VCaP (cell line): ENCODE data around the gene HNRNPA2B1.

Experiments used
- H3K27ac ChIP-seq: fragments of 450-650 bp; 2 replicates; pipeline ENCODE4 v1.5.1; 2017
- TF ChIP-seq, protein P1 (sequence below): fragments of 450-650 bp; conservative IDR thresholded peaks from 2 replicates; pipeline ENCODE4 v1.5.1; 2017; ENCODE audit warnings: mild to moderate bottlenecking, moderate library complexity

The HNRNPA2B1 gene

DNA sequence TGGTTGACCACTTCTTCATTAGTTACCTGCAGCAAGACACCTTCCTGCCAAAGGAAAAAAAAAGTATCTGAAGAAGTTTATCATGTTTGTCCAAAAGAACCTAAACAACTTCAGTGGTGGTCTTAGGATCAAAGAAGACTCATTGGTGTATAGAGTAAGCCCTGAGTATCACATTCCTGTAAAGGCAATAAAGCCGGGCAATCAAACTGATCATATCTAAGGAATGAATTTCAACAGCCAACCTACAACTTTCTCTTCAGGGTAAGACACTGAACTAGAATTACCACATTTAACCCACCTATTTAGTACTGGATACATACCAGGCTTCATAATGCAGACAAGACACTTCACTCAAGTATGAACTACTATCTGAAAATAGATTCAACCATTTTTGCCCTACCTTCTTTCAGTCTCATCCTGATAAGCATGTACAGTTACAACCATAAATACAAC is 10.1 kb downstream of the HNRNPA2B1 start:
- H3K27ac ChIP-seq, result no peak overlapping the region
- TF ChIP-seq, protein P1, sequence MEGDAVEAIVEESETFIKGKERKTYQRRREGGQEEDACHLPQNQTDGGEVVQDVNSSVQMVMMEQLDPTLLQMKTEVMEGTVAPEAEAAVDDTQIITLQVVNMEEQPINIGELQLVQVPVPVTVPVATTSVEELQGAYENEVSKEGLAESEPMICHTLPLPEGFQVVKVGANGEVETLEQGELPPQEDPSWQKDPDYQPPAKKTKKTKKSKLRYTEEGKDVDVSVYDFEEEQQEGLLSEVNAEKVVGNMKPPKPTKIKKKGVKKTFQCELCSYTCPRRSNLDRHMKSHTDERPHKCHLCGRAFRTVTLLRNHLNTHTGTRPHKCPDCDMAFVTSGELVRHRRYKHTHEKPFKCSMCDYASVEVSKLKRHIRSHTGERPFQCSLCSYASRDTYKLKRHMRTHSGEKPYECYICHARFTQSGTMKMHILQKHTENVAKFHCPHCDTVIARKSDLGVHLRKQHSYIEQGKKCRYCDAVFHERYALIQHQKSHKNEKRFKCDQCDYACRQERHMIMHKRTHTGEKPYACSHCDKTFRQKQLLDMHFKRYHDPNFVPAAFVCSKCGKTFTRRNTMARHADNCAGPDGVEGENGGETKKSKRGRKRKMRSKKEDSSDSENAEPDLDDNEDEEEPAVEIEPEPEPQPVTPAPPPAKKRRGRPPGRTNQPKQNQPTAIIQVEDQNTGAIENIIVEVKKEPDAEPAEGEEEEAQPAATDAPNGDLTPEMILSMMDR, result no peak

DNA sequence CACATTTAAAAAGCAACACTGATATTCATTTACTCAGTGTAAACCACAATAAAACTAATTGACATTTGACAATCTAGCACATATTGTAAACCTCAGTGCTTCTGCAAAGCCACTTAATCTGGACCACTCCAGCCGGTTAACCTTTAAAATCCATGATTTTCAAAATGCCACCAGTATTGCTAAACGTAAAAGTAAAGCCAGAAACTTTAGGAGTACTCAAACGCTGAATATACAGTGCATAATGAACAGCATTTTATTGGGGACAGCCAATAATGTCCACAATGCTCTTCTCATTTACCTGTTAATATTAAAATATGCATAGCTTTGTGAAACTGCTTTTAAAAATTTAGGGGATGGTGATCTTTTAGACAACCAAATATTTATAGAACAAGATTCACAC is 10.8 kb downstream of the HNRNPA2B1 start:
- TF ChIP-seq, protein P1, result no peak
- no peak overlapping the region for H3K27ac ChIP-seq

DNA sequence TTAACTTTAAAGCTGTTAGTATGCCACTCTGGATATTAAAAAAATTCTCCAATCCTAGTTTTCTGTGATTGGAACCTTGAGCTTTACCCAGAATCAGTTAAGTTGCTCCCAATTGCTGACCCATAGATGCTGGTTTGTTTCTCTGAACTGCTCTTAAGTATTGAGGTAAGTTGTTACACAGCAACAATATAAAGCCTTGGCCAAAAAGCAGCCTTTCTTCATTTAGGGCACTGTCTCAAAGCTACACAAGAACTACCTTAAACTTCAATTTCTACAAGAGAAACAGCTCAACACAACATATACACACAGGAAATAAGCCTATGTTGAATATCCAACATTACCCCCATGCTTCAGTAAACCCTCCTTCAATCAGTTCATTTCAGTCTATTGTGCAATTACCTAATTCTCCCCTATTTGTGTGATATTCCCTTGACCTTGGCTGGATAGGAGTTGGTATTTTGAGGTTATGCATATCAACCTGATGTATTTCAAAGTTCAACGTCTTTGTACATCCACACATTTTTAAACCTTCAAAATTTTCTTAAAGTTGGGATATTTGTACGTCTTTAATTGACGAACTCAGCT is 11.5 kb downstream of the HNRNPA2B1 start:
- no peak overlapping the region for H3K27ac ChIP-seq
- TF ChIP-seq, protein P1, result no peak

DNA sequence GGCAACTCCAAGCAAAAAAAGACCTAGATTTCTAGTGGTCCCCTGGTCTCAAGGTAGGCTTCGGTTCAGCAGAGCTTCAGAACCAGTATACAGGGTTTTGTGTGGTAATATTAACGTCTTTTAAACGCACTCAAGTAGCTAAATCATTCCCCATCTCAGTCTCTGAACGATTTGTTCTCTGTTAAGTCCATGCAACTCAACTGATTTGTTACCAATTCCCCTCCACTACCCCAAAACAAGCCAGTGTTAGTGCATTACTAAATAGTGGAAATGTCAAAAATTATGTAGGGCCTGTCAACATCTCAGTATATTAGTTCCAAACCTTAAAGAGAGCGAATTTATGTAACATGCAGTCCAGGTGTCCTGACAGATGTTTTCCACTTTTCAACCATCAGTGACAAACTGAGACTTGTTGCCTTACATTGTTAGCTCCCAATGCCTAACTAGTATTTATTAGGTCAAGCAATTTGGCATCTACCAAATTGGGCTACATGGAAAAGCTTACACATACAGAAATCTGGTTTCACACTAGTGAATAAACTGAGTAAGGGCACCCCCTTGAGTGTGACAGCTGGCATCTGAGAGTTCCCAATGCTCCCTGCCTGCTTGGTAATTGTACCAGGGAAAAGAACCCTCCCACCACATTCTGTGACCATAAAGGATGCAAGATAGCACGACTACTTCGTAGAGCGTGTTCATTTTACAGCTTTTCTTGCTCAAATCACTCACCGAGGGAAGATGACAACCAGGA is 12.2 kb downstream of the HNRNPA2B1 start:
- TF ChIP-seq, protein P1, result no peak
- no peak overlapping the region for H3K27ac ChIP-seq

DNA sequence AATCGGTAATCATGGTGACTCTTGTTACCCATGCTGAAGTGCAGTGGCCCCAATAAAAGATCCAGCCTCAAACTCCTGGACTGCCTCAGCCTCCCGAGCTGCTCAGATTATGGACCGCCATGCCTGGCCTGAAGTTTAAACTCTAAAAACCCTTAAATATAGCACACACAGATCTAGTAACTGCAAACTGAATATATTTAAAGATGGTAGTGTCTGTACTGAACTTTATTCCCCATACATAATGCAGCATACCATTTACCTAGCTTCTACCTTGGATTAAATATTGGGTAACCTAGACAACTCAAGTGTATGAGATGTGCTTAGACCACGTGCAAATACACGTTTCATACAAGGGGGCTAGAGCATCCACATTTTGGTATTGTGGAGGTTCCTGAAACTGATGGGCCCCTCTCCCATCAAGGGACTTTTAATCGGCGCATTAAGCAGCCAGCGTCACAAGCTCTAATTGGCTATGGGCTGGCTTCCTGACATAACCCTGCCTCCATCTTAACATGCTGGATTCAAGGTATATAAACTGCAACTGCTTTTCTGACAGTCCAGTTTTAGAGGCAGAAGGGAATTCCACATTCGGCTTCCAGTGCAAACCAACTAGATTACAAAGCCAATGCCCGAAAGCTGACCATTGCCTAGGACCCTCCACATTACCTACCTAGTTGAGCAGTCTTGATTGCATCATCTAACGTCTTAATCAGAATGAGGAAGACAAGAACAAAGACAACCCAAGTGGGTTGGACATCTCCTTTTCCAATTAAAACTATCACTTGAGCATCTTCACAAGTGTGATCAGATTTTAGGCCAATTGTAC is 13.0 kb downstream of the HNRNPA2B1 start:
- TF ChIP-seq, protein P1, result no peak
- no peak overlapping the region; the same call in 1 of the 2 replicates for H3K27ac ChIP-seq

DNA sequence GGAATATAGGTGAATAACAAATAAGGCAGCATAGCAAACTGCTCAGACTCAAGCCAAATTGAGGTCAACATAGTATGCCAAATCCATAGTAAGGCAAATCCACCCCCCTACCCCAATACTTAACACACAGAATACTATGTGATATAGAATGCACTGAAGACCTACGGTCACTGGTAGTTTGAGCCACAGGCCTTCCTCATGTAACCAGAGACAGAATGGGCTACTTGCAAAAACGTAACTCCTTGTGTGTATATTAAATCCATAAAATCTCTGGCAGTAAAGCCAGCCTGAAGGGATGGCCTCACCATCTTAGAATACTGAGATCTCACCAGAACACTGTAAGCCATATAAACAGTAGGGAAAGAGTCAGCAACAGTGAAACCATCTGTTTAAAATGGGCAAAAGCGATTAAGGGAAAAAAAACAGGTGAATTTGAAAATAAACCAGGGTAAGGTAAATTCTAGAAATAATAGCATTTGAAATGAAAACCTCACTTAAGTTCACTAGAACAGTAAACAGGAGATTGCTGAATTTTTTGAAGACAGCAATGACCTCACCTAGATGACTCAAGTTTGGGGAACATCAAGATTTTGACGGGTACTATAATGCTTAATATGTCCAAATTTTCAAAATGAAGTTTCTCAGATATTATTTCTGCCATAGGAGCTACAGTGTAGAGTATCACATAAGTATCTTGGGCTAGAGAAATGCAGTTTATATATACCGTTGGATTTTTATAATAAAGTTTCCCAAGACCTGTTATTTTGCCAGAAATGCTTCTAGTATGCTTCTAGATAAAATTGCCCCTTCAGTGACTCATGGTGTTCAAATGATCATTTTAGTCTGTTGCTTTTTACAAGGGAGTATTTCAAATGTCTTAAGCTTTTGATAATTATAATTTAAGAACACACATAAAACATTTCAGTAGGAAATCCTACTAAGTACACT is 13.9 kb downstream of the HNRNPA2B1 start:
- TF ChIP-seq, protein P1, result no peak
- H3K27ac ChIP-seq, result no peak overlapping the region; the same call in 1 of the 2 replicates
